Ovary (tissue), 3 donors: ENCODE measurements around the gene AK3.

Source experiments
- CTCF ChIP-seq, 3 donors: fragments of 450-650 bp in 2 of 3; fragments of 200-600 bp in 1 of 3; IDR thresholded peaks; one replicate each; pipeline versions ENCODE4 v1.5.1 to v1.8.0; 2016 to 2022; ENCODE audit warnings: antibody characterized with exemption in 3 of 3, mild to moderate bottlenecking in 1 of 3
- EP300 ChIP-seq: sonication (generic); formaldehyde crosslinking; IDR thresholded peaks from one replicate; pipeline ENCODE4 v1.6.1; 2017; ENCODE audit warnings: antibody characterized with exemption
- donor health status: DM: no; HTN: no; CAD: no.

GRCh38 chr9:4760122-4760521, 19.1 kb upstream of the AK3 start:
- TF ChIP-seq CTCF (IDR thresholded peaks at IDR 0.05) (no peak), EP300 (no peak)
